HL-60 (cell line): ENCODE results near the gene CENPE.
A peak's percentile ranks its signal among the peaks of the same experiment; 100 is the strongest.

Experiments
- DNase-seq, 2 experiments: peaks; one replicate each; pipeline ENCODE4 v3.0.0-alpha.2; 2010 to 2020; ENCODE audit warnings: low read depth in 1 of 2, low spot score in 1 of 2
- H3K27ac ChIP-seq: fragments of 250-450 bp; sonication (Bioruptor Pico); replicated peaks from 2 replicates; pipeline ENCODE4 v1.5.1; 2020; ENCODE audit warnings: mild to moderate bottlenecking, moderate library complexity
- H3K27me3 ChIP-seq: fragments of 250-450 bp; sonication (Bioruptor Pico); 2 replicates; pipeline ENCODE4 v1.5.1; 2021; ENCODE audit warnings: mild to moderate bottlenecking, moderate library complexity; ENCODE audit not compliant: insufficient read depth, poor library complexity, severe bottlenecking
- H3K4me3 ChIP-seq: replicated peaks from 2 replicates; pipeline ENCODE4 v1.5.1; 2011; ENCODE audit warnings: mild to moderate bottlenecking, control low read depth, low read length; ENCODE audit not compliant: insufficient read depth
- CTCF ChIP-seq: IDR thresholded peaks from one replicate; pipeline ENCODE4 v1.5.1; 2011; ENCODE audit warnings: low read length, control low read depth, inconsistent platforms; ENCODE audit not compliant: insufficient read depth
- GABPA ChIP-seq: IDR thresholded peaks from 2 replicates; pipeline ENCODE4 v1.6.1; 2012; ENCODE audit warnings: low read depth
- POLR2AphosphoS5 ChIP-seq: IDR thresholded peaks from 2 replicates; pipeline ENCODE4 v1.6.1; 2012; ENCODE audit warnings: low read depth
- SPI1 ChIP-seq: IDR thresholded peaks from 2 replicates; pipeline ENCODE4 v1.6.1; 2012; ENCODE audit warnings: low read depth, mild to moderate bottlenecking, borderline replicate concordance
- TF ChIP-seq, protein P1 (sequence below): IDR thresholded peaks from 2 replicates; pipeline ENCODE4 v1.6.1; 2012; ENCODE audit warnings: low read depth; ENCODE audit not compliant: insufficient replicate concordance

Gene CENPE

GRCh38 chr4:103092245-103092644, 105.9 kb downstream of the CENPE start:
- no peak for DNase-seq
- no peaks in the 10 kb centered on the region for H3K27me3 ChIP-seq
- H3K4me3 ChIP-seq = no peak overlapping the region
- no peak overlapping the region for H3K27ac ChIP-seq
- no peak for TF ChIP-seq CTCF

GRCh38 chr4:103091601-103092223, 106.4 kb downstream of the CENPE start:
- no peaks in the 10 kb centered on the region for H3K27me3 ChIP-seq
- TF ChIP-seq, protein P1, sequence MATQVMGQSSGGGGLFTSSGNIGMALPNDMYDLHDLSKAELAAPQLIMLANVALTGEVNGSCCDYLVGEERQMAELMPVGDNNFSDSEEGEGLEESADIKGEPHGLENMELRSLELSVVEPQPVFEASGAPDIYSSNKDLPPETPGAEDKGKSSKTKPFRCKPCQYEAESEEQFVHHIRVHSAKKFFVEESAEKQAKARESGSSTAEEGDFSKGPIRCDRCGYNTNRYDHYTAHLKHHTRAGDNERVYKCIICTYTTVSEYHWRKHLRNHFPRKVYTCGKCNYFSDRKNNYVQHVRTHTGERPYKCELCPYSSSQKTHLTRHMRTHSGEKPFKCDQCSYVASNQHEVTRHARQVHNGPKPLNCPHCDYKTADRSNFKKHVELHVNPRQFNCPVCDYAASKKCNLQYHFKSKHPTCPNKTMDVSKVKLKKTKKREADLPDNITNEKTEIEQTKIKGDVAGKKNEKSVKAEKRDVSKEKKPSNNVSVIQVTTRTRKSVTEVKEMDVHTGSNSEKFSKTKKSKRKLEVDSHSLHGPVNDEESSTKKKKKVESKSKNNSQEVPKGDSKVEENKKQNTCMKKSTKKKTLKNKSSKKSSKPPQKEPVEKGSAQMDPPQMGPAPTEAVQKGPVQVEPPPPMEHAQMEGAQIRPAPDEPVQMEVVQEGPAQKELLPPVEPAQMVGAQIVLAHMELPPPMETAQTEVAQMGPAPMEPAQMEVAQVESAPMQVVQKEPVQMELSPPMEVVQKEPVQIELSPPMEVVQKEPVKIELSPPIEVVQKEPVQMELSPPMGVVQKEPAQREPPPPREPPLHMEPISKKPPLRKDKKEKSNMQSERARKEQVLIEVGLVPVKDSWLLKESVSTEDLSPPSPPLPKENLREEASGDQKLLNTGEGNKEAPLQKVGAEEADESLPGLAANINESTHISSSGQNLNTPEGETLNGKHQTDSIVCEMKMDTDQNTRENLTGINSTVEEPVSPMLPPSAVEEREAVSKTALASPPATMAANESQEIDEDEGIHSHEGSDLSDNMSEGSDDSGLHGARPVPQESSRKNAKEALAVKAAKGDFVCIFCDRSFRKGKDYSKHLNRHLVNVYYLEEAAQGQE = no peak
- TF ChIP-seq POLR2AphosphoS5 = no peak
- TF ChIP-seq GABPA = no peak
- no peak for TF ChIP-seq SPI1
- peak; percentile 24 for TF ChIP-seq CTCF
- no peak overlapping the region for H3K4me3 ChIP-seq
- no peak overlapping the region for H3K27ac ChIP-seq
- DNase-seq = peak in 1 of 2 experiments; percentile 50

- no peak overlapping the region for H3K27ac ChIP-seq
- no peak for DNase-seq
- no peak overlapping the region for H3K4me3 ChIP-seq
- TF ChIP-seq POLR2AphosphoS5 (no peak), SPI1 (no peak), GABPA (no peak), CTCF (no peak)
- TF ChIP-seq, protein P1 = no peak
- H3K27me3 ChIP-seq = no peaks in the 10 kb centered on the region
Observed at GRCh38 chr4:103089481-103089880, 108.7 kb downstream of the CENPE start.

GRCh38 chr4:103086551-103086950, 111.6 kb downstream of the CENPE start:
- H3K27ac ChIP-seq = no peak overlapping the region
- TF ChIP-seq GABPA (no peak), SPI1 (no peak), CTCF (no peak), POLR2AphosphoS5 (no peak)
- TF ChIP-seq, protein P1 = no peak
- no peak overlapping the region for H3K4me3 ChIP-seq
- no peaks in the 10 kb centered on the region for H3K27me3 ChIP-seq
- no peak for DNase-seq
